Thymus (tissue), 11 donors: ENCODE measurements around the gene CLSTN2. TPM values are rescaled to one million over a fixed set of nuclear protein-coding genes. Genes with fewer than 3 reads are reported as not detected.

ENCODE experiments used
- DNase-seq, 9 donors: peaks; one replicate each; pipeline ENCODE4 v3.0.0-alpha.2; 2013; ENCODE audit warnings: low spot score in 9 of 9, low read depth in 6 of 9, missing footprints in 1 of 9
- H3K27ac ChIP-seq, 2 donors: one replicate each; pipeline ENCODE4 v1.5.1; 2013; ENCODE audit warnings: control low read depth in 1 of 2, low read depth in 1 of 2, low read length in 1 of 2, mild to moderate bottlenecking in 1 of 2, moderate library complexity in 1 of 2
- H3K27me3 ChIP-seq, 2 donors: one replicate each; pipeline ENCODE4 v1.5.1; 2013; ENCODE audit warnings: low read length in 1 of 2; ENCODE audit not compliant: control insufficient read depth in 2 of 2, insufficient read depth in 1 of 2
- H3K36me3 ChIP-seq, 2 donors: one replicate each; pipeline ENCODE4 v1.5.1; 2013; ENCODE audit warnings: low read length in 1 of 2, mild to moderate bottlenecking in 1 of 2, moderate library complexity in 1 of 2; ENCODE audit not compliant: control insufficient read depth in 2 of 2, insufficient read depth in 2 of 2
- H3K4me1 ChIP-seq, 2 donors: one replicate each; pipeline ENCODE4 v1.5.1; 2013; ENCODE audit warnings: low read length in 2 of 2; ENCODE audit not compliant: control insufficient read depth in 2 of 2, insufficient read depth in 2 of 2
- H3K4me3 ChIP-seq, 2 donors: one replicate each; pipeline ENCODE4 v1.5.1; 2013; ENCODE audit warnings: low read length in 2 of 2, control low read depth in 1 of 2, mild to moderate bottlenecking in 1 of 2
- H3K9me3 ChIP-seq, 2 donors: one replicate each; pipeline ENCODE4 v1.5.1; 2013; ENCODE audit warnings: low read length in 1 of 2, mild to moderate bottlenecking in 1 of 2; ENCODE audit not compliant: control insufficient read depth in 2 of 2, insufficient read depth in 1 of 2
- WGBS: extraction: QIAGEN DNeasy Blood & Tissue Kit; methylation state at CpG from one replicate; pipeline ENCODE4 v1.1.7; 2013; 5-methylcytosine and 5-hydroxymethylcytosine counted together
- polyA plus RNA-seq: library from polyadenylated mRNA; stranded (reverse); fragments of 200-250 nt; gene quantifications from one replicate; pipeline ENCODE4 v1.2.3, GENCODE V29; 2013
- total RNA-seq: library from RNA; stranded (reverse); fragments of 120-200 nt; gene quantifications from one replicate; pipeline ENCODE4 v1.2.4, GENCODE V29; 2013
- donor health status: healthy.

The CLSTN2 gene
- total and polyA plus RNA-seq, 2 donors: 0.25 to 0.61 TPM

DNA sequence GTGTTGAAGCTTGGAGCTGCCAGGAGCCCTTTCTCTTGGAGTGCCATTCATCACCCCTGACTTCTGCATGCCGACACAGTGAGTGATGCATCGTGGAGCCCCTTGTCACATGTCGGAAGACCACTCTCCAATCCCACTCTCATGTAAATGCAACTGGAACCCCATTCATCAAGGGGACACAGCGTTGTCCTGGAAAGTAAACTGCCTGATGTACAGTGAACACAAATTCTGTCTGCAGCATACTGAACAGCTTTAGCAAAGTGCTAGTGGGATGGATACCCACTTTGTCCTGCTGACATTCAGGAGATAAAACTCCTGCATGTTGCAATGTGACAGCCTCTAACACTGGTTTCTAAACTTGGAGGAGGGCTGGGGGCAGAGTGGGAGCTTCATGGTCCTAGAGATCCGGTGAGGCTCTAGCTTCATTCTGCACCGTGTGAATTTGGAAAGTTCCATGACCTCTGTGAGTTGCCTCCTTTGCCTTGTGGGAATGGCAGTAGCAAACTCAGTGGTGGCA is 194.8 kb downstream of the CLSTN2 start:
- Histone ChIP-seq H3K36me3 (no peaks in the 10 kb centered on the region), H3K9me3 (no peaks in the 10 kb centered on the region), H3K27me3 (no peaks in the 10 kb centered on the region), H3K4me3 (no peak overlapping the region), H3K4me1 (no peaks in the 10 kb centered on the region), H3K27ac (no peak overlapping the region)
- no peak for DNase-seq
- 90% methylated on average over 6 of the region's 6 CpGs for WGBS

DNA sequence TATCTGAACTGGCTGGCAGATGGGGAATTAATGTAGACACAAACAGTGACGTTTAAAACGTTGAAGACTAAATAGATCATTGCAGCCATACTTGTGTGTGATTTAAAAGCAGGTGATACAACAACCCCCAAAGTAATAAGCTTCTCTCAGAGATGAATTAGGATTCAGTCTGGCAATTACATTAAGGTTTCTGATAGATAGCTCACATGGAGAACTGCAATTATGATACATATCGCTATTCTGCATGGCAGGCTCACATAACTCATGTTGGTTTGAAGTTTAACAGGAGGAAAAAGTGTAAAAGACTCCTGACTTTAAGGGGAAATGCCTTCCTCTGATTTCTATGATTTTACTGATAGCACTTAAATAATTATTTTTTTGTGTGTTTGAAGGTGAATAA is 196.9 kb downstream of the CLSTN2 start:
- H3K4me1 ChIP-seq: no peaks in the 10 kb centered on the region
- WGBS: 77% methylated on average over 3 of the region's 3 CpGs
- H3K36me3 ChIP-seq: no peaks in the 10 kb centered on the region
- DNase-seq: no peak
- H3K9me3 ChIP-seq: no peaks in the 10 kb centered on the region
- no peaks in the 10 kb centered on the region for H3K27me3 ChIP-seq
- no peak overlapping the region for H3K27ac ChIP-seq
- H3K4me3 ChIP-seq: no peak overlapping the region

DNA sequence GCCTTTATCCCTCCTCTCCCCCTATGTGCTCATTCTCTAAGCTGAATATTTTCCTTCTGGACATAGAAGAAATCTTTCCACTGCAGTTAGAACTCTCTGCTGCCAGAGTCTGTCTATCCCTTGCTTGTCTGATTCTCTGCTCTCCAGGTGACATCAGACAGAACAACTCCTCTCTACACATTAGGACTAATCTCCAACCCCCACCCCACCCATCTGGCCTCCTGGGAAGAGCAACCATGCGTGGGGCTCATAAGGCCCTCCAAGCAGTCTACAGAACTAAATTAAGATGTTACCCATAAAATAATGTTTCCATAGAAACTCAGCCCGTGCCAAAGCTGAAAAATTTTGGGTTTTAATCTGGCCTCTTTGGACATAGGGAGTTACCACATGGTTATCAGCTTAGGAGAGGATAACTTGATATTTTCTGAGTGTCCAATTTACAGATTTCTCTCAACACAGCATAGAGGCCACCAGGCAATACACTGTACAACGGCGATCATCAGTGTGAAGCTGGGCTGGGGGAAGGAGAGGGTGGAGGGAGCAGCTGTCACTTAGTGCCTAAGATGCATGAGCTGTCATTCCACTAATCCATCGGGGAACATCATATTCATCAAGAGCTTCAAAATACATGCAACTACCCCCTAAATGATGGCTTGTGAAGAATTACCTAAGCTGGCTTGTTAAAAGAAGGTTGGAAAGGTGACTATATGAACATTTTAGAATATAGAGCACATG is 199.4 kb downstream of the CLSTN2 start:
- no peak overlapping the region for H3K4me3 ChIP-seq
- no peaks in the 10 kb centered on the region for H3K27me3 ChIP-seq
- H3K27ac ChIP-seq: no peak overlapping the region
- H3K9me3 ChIP-seq: no peaks in the 10 kb centered on the region
- H3K4me1 ChIP-seq: no peaks in the 10 kb centered on the region
- 90% methylated on average over 5 of the region's 5 CpGs for WGBS
- H3K36me3 ChIP-seq: no peaks in the 10 kb centered on the region
- DNase-seq: no peak

DNA sequence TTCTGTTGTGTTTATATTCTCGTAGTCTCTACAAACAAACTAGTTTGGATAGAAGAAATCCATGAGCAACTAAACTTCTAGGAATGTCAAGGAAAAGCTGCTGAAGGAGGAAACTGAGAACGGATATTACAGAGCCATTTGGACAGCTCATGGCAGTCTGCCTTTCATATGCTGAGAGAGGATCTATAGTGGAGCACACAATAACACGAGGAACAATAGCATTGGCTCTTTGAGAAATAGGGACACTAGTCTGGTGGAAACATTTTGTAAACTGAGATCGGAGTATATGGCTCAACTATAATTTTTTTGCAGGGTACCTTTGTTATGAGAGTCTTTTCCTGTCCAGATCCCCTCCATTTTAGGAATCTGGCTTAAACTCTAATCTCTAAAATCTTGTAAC is 200.5 kb downstream of the CLSTN2 start:
- H3K4me1 ChIP-seq: no peaks in the 10 kb centered on the region
- no peak for DNase-seq
- 70% methylated on average over 4 of the region's 4 CpGs for WGBS

DNA sequence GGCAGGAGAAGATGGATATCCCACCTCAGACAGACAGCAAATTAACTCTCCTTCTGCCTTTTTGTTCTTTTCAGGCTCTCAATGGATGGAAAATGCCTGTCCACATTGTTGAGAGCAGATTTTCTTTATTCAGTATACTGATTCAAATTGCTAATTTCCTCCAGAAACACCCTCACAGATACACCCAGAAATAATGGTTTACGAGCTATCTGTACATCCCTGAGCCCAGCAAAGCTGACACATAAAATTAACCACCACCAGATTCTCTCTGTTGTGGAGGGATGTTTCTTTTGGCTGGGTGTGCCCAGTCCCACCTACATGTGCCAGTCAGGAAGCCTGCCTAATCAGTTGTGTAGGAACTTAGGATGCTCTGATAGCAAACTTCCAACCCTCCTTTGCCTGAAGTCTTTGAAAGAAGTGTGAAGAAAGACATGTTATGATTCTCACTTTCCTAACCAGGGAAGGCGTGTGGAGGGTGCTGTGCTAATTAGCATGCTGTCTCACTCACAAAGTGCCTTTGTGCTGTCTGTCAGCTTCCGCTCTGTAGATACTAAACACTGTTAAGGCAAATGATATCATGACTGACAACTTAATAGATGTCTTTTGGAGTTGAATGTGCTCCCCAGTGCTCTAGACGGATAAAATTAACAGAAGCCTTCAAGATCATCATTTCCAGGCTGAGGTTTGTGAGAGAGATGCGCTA is 208.5 kb downstream of the CLSTN2 start:
- Histone ChIP-seq H3K4me1 (no peaks in the 10 kb centered on the region), H3K27ac (no peak overlapping the region), H3K4me3 (no peak overlapping the region), H3K27me3 (no peaks in the 10 kb centered on the region), H3K36me3 (no peaks in the 10 kb centered on the region), H3K9me3 (no peaks in the 10 kb centered on the region)
- DNase-seq: no peak
- WGBS: 92% methylated on average over 5 of the region's 5 CpGs

More for the DNA sequence above, 200.5 kb downstream of the CLSTN2 start:
- Histone ChIP-seq H3K27ac (no peak overlapping the region), H3K27me3 (no peaks in the 10 kb centered on the region), H3K4me3 (no peak overlapping the region), H3K9me3 (no peaks in the 10 kb centered on the region), H3K36me3 (no peaks in the 10 kb centered on the region)

DNA sequence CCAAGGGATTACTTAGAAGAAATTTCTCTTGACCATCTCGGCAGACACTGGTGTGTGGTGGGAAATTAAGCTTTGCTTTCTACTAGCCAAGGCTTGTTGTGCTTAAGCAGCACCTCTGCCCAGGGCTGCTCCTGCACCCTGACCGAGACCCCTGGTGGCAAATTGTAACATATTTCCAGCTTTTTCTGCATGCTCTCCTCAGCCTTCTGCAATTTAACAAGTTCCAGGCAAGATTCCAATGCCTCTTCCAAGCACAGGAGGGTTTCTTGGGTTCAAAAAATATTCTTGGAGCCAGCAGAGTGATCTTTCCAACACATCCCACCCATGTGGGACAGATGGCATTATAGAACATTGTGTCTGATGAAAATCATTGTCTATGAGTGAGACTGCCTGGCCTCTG is 210.5 kb downstream of the CLSTN2 start:
- no peak for DNase-seq
- 88% methylated on average over 2 of the region's 2 CpGs for WGBS
- no peaks in the 10 kb centered on the region for H3K4me1 ChIP-seq
- no peak overlapping the region for H3K4me3 ChIP-seq
- H3K9me3 ChIP-seq: no peaks in the 10 kb centered on the region
- no peak overlapping the region for H3K27ac ChIP-seq
- no peaks in the 10 kb centered on the region for H3K36me3 ChIP-seq
- H3K27me3 ChIP-seq: no peaks in the 10 kb centered on the region

DNA sequence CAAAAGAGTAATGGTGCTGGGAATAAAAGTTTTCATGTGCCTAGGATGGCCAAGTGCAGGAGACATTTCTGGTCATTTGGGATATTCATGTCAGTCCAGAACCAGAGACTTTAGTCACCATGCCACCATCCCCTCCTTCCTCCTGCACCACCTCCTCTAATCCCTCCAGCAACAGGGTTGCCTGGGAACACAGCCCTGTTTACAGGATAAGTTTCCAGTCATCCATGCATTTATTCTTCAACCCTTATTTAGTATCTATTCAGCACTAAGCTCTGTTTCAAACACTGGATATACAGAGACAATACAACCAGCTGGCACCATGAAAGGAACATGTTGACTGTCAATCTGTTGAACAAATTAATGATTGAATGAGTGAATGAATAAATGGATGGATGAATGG is 211.7 kb downstream of the CLSTN2 start:
- DNase-seq: no peak
- Histone ChIP-seq H3K27me3 (no peaks in the 10 kb centered on the region), H3K4me1 (no peaks in the 10 kb centered on the region), H3K36me3 (no peaks in the 10 kb centered on the region), H3K27ac (no peak overlapping the region), H3K4me3 (no peak overlapping the region), H3K9me3 (no peaks in the 10 kb centered on the region)

DNA sequence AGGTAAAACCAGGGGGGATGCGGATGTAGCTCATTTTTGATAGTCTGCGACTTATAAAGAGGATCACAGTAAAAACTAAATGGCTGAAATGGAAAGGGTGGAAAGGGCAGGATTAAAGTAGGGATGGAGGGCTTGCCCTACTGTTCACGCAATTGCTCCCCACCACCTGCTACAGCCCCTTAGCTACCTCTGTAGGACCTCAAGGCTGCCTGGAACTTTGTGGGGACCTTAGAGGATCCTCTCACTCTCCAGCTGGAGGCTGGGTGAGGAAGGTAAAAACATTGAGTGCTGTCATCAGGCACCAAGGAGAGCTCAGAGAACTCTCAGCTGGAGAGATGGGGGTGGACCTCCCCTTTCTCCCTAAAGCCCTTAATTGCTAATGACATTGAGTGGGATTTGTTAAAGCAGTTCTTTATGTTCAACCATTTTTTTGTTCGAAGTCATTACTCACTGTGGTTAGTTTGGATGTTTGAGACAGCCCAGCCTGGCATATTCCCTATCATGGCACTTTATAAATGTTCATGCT is 213.0 kb downstream of the CLSTN2 start:
- H3K36me3 ChIP-seq: no peaks in the 10 kb centered on the region
- H3K9me3 ChIP-seq: no peaks in the 10 kb centered on the region
- 95% methylated on average over 4 of the region's 4 CpGs for WGBS
- H3K4me1 ChIP-seq: no peaks in the 10 kb centered on the region
- no peak overlapping the region for H3K27ac ChIP-seq
- DNase-seq: no peak
- H3K4me3 ChIP-seq: no peak overlapping the region
- no peaks in the 10 kb centered on the region for H3K27me3 ChIP-seq

DNA sequence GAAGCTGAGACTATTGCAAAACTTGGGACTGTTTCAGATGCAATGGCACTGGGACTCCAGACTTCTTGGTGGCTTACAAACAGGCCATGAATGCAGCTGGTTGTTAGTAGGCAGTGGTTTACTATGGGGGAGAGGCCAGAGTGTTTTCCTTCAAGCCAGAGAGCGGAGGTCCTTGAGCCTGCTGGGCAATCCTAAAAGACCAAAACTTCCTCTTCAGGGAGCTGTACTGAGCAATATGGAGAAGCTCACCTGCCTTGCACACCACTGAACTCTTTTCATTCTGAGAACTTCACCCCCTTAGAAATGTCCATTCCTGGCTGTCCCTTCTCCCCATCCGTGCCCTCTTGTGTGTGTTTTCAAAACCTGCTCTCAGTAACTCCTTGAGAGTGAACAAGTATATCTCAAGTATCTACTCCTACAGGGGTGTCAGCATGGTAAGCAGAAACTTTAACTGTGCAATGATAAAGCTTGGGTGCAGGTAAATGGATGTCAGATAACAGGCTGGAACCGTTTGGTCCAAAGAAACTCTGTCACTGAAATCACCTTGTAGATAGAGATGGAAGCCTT is 213.9 kb downstream of the CLSTN2 start:
- Histone ChIP-seq H3K27me3 (no peaks in the 10 kb centered on the region), H3K9me3 (no peaks in the 10 kb centered on the region), H3K4me3 (no peak overlapping the region), H3K36me3 (no peaks in the 10 kb centered on the region), H3K4me1 (no peaks in the 10 kb centered on the region), H3K27ac (no peak overlapping the region)
- DNase-seq: no peak
- WGBS: 94% methylated on average over 3 of the region's 3 CpGs
